Mesenchymal stem cell (in vitro differentiated cells and primary cell): Measurements from ENCODE around the gene SRRM2.

ENCODE experiments used
- DNase-seq: peaks from one replicate; pipeline ENCODE4 v3.0.0-alpha.2; 2013
- H2AFZ ChIP-seq: one replicate; pipeline ENCODE4 v1.6.1; 2013; ENCODE audit warnings: low read depth, mild to moderate bottlenecking, control low read depth, inconsistent platforms, low read length, moderate library complexity
- H2AK5ac ChIP-seq: 2 replicates; pipeline ENCODE4 v1.6.1; 2013; ENCODE audit warnings: low read length, moderate library complexity, mild to moderate bottlenecking, inconsistent platforms; ENCODE audit not compliant: severe bottlenecking
- H2BK120ac ChIP-seq: one replicate; pipeline ENCODE4 v1.6.1; 2013; ENCODE audit warnings: low read depth, mild to moderate bottlenecking, inconsistent platforms, low read length, moderate library complexity
- H2BK12ac ChIP-seq, 2 experiments: one replicate each; pipeline ENCODE4 v1.6.1; 2013; ENCODE audit warnings: inconsistent platforms in 2 of 2, low read length in 2 of 2, mild to moderate bottlenecking in 2 of 2, moderate library complexity in 2 of 2, control low read depth in 1 of 2
- H2BK15ac ChIP-seq: one replicate; pipeline ENCODE4 v1.6.1; 2013; ENCODE audit warnings: mild to moderate bottlenecking, low read depth, inconsistent platforms; ENCODE audit not compliant: poor library complexity, severe bottlenecking
- H2BK5ac ChIP-seq: 2 replicates; pipeline ENCODE4 v1.6.1; 2013; ENCODE audit warnings: low read depth, mild to moderate bottlenecking, low read length, control low read depth, inconsistent platforms; ENCODE audit not compliant: poor library complexity, severe bottlenecking
- H3K14ac ChIP-seq, 2 experiments: one replicate each; pipeline ENCODE4 v1.6.1; 2013; ENCODE audit warnings: inconsistent platforms in 2 of 2, low read length in 2 of 2, control low read depth in 1 of 2, mild to moderate bottlenecking in 1 of 2, moderate library complexity in 1 of 2
- H3K18ac ChIP-seq, 2 experiments: one replicate each; pipeline ENCODE4 v1.6.1; 2013; ENCODE audit warnings: inconsistent platforms in 2 of 2, low read length in 2 of 2, control low read depth in 1 of 2, low read depth in 1 of 2, mild to moderate bottlenecking in 1 of 2
- H3K23ac ChIP-seq, 2 experiments: one replicate each; pipeline ENCODE4 v1.6.1; 2013; ENCODE audit warnings: inconsistent platforms in 2 of 2, low read length in 2 of 2, mild to moderate bottlenecking in 2 of 2, moderate library complexity in 2 of 2, control low read depth in 1 of 2
- H3K27ac ChIP-seq: 2 replicates; pipeline ENCODE4 v1.5.1; 2013; ENCODE audit warnings: mild to moderate bottlenecking, moderate library complexity, low read length, control low read depth, inconsistent platforms; ENCODE audit not compliant: poor library complexity, severe bottlenecking
- H3K27me3 ChIP-seq, 2 experiments: 2 replicates each; pipeline versions ENCODE4 v1.6.1 to v1.7.0; 2013; ENCODE audit warnings: low read length in 2 of 2, mild to moderate bottlenecking in 2 of 2, moderate library complexity in 2 of 2, control low read depth in 1 of 2, inconsistent platforms in 1 of 2; ENCODE audit not compliant: control insufficient read depth in 1 of 2, insufficient read depth in 1 of 2
- H3K36me3 ChIP-seq, 2 experiments: 2 replicates each; pipeline versions ENCODE4 v1.6.1 to v1.7.0; 2013; ENCODE audit warnings: low read length in 2 of 2, control low read depth in 1 of 2, inconsistent platforms in 1 of 2, low read depth in 1 of 2, mild to moderate bottlenecking in 1 of 2; ENCODE audit not compliant: insufficient read depth in 2 of 2, control insufficient read depth in 1 of 2
- H3K4ac ChIP-seq, 2 experiments: one replicate each; pipeline ENCODE4 v1.6.1; 2013; ENCODE audit warnings: inconsistent platforms in 2 of 2, low read length in 2 of 2, mild to moderate bottlenecking in 2 of 2, moderate library complexity in 2 of 2, control low read depth in 1 of 2, low read depth in 1 of 2
- H3K4me1 ChIP-seq: 2 replicates; pipeline ENCODE4 v1.6.1; 2013; ENCODE audit warnings: low read depth, low read length, control low read depth; ENCODE audit not compliant: control insufficient read depth, insufficient read depth
- H3K4me2 ChIP-seq: 2 replicates; pipeline ENCODE4 v1.6.1; 2013; ENCODE audit warnings: low read length, mild to moderate bottlenecking, inconsistent platforms; ENCODE audit not compliant: poor library complexity, severe bottlenecking
- H3K4me3 ChIP-seq, 2 experiments: 2 replicates each; pipeline versions ENCODE4 v1.5.1 to v1.7.0; 2013; ENCODE audit warnings: low read length in 2 of 2, mild to moderate bottlenecking in 2 of 2, control low read depth in 1 of 2, low read depth in 1 of 2; ENCODE audit not compliant: insufficient read depth in 1 of 2
- H3K79me1 ChIP-seq: replicated peaks from 2 replicates; pipeline ENCODE4 v1.6.1; 2013; ENCODE audit warnings: mild to moderate bottlenecking, control low read depth, low read length, inconsistent platforms; ENCODE audit not compliant: poor library complexity, severe bottlenecking
- H3K9ac ChIP-seq: 2 replicates; pipeline ENCODE4 v1.7.0; 2013; ENCODE audit warnings: mild to moderate bottlenecking, low read length, moderate library complexity
- H3K9me3 ChIP-seq: 2 replicates; pipeline ENCODE4 v1.7.0; 2013; ENCODE audit warnings: mild to moderate bottlenecking, low read length; ENCODE audit not compliant: control insufficient read depth
- H4K8ac ChIP-seq: one replicate; pipeline ENCODE4 v1.6.1; 2013; ENCODE audit warnings: inconsistent platforms, mild to moderate bottlenecking, low read length, moderate library complexity
- H4K91ac ChIP-seq: one replicate; pipeline ENCODE4 v1.6.1; 2013; ENCODE audit warnings: mild to moderate bottlenecking, low read length, inconsistent platforms
- WGBS: methylation state at CpG from one replicate; pipeline ENCODE4 v1.1.7; 2013; ENCODE audit warnings: mixed read lengths; 5-methylcytosine and 5-hydroxymethylcytosine counted together

The SRRM2 gene

DNA sequence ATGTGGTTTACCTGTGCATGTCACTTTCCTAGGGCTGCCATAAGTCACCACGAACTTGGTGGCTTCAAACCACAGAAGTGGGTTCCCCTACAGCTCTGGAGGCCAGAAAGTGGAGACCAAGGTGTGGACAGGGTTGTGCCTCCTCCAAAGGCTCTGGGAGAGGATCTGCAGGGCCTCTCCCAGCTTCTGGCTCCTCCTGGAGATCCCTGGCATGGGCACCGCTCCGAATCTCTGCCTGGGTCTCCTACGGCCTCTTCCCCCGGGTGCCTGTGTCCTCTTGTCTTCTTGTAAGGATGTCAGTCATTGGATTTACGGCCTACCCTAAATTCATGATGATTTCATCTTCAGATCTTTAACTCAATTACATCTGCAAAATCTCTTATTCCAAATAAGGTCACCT lies 2.5 kb upstream of the SRRM2 start:
- Histone ChIP-seq H3K14ac (no peak overlapping the region), H3K9me3 (no peaks in the 10 kb centered on the region), H2AK5ac (no peak overlapping the region), H2BK5ac (no peak overlapping the region), H2BK15ac (no peak overlapping the region), H2BK120ac (no peak overlapping the region), H3K27ac (no peak overlapping the region), H3K23ac (no peak overlapping the region), H3K9ac (no peak overlapping the region), H3K36me3 (peaks cover 5 to 7% of the 10 kb centered on the region in 2 experiments), H3K4me1 (peaks cover 11% of the 10 kb centered on the region), H2AFZ (no peak overlapping the region), H3K27me3 (peaks cover 0 to 4% of the 10 kb centered on the region in 2 experiments), H4K8ac (no peak overlapping the region), H4K91ac (no peak overlapping the region), H3K18ac (no peak overlapping the region), H3K4ac (no peak overlapping the region), H3K4me3 (no peak overlapping the region), H2BK12ac (no peak overlapping the region), H3K79me1 (peaks cover 11% of the 10 kb centered on the region), H3K4me2 (no peak overlapping the region)
- 92% methylated on average over 5 of the region's 6 CpGs for WGBS
- no peak for DNase-seq

DNA sequence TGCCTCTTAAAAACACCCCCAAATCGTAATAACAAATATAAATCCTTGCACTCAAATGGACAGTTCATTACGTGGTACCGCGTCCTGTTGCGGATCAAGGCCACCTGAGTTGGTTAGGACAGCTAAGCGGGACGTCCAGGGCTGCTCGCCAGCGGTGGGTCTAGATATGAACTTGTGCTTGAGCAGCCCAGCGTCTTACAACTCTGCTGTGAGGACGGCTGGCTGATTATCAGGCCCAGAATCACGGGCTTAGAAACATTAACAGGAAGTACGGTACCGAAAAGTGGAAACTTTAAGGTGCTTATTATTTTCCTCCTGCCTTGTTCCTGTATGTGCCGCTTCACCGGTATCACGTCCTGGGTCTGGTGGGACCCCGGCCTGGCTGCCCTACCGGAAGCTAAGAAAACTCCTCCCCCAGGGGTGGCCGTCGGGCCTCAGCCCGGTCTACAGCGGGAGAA lies 832 bp upstream of the SRRM2 start:
- Histone ChIP-seq H3K14ac (no peak overlapping the region), H3K4ac (peak overlapping the region; percentile 96), H3K23ac (peak overlapping the region; percentile 14 to 23), H3K18ac (peak overlapping the region; percentile 73 to 93), H3K27me3 (no peaks in the 10 kb centered on the region), H3K9me3 (no peaks in the 10 kb centered on the region), H2BK15ac (no peak overlapping the region), H2BK120ac (peak overlapping the region; percentile 97), H2AK5ac (peak overlapping the region; percentile 93), H3K4me3 (peak overlapping the region; percentile 90), H3K27ac (peak overlapping the region; percentile 100), H3K36me3 (peaks cover 8 to 13% of the 10 kb centered on the region in 2 experiments), H2BK12ac (no peak overlapping the region), H4K8ac (peak overlapping the region; percentile 100), H3K79me1 (peaks cover 11% of the 10 kb centered on the region), H2BK5ac (peak overlapping the region; percentile 10), H2AFZ (peak overlapping the region; percentile 67), H3K4me2 (peak overlapping the region; percentile 70), H3K9ac (peak overlapping the region; percentile 98), H4K91ac (peak overlapping the region; percentile 95), H3K4me1 (peaks cover 15% of the 10 kb centered on the region)
- WGBS = 57% methylated on average over 23 of the region's 23 CpGs
- no peak for DNase-seq

- H3K4me1 ChIP-seq = peaks cover 18% of the 10 kb centered on the region
- H3K36me3 ChIP-seq = peaks cover 23% of the 10 kb centered on the region in 2 experiments
- no peak overlapping the region for H2AK5ac ChIP-seq
- peak overlapping the region; percentile 88 for H2BK15ac ChIP-seq
- H3K4me3 ChIP-seq = peak overlapping the region; percentile 90
- under 1% methylated on average over 54 of the region's 82 CpGs for WGBS
- H3K79me1 ChIP-seq = peaks cover 11% of the 10 kb centered on the region
- H3K9me3 ChIP-seq = no peaks in the 10 kb centered on the region
- no peaks in the 10 kb centered on the region for H3K27me3 ChIP-seq
- H2BK120ac ChIP-seq = peak overlapping the region; percentile 90
- peak overlapping the region; percentile 97 to 99 for H3K18ac ChIP-seq
- peak overlapping the region; percentile 13 for H3K4me2 ChIP-seq
- H2AFZ ChIP-seq = no peak overlapping the region
- peak overlapping the region; percentile 83 for H2BK5ac ChIP-seq
- H3K9ac ChIP-seq = peak overlapping the region; percentile 98
- H3K14ac ChIP-seq = peak overlapping the region in 1 of 2 experiments; percentile 64
- peak overlapping the region in 1 of 2 experiments; percentile 32 for H2BK12ac ChIP-seq
- peak overlapping the region in 1 of 2 experiments; percentile 46 for H3K23ac ChIP-seq
- H4K91ac ChIP-seq = peak overlapping the region; percentile 98
- peak overlapping the region; percentile 75 for H3K27ac ChIP-seq
- H3K4ac ChIP-seq = peak overlapping the region; percentile 82 to 92
- peak overlapping the region; percentile 91 for H4K8ac ChIP-seq
- peak; percentile 82 for DNase-seq
Observed at GRCh38 chr16:2752850-2753732, 653 bp downstream of the SRRM2 start.

DNA sequence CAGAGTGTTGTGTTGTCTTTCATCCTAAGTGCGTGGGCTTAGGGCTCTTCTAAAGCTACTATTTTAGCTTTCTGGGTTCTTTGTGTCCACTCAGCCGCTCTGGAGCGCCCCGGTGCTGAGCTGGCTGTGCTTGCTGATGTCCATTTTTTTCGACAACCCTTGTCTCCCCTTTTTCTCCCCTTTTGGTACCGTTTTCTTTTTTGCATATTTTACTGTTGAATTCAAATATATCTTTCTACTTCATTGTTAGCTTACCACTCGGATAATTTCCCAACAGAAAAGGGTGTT lies 1.2 kb downstream of the SRRM2 start:
- Histone ChIP-seq H3K23ac (no peak overlapping the region), H3K9ac (peak overlapping the region; percentile 98), H4K8ac (no peak overlapping the region), H3K14ac (no peak overlapping the region), H3K4me2 (peak overlapping the region; percentile 13), H3K4me3 (peak overlapping the region; percentile 90), H2BK120ac (no peak overlapping the region), H3K27me3 (no peaks in the 10 kb centered on the region), H3K4ac (no peak overlapping the region), H3K36me3 (peaks cover 28 to 29% of the 10 kb centered on the region in 2 experiments), H4K91ac (no peak overlapping the region), H3K4me1 (peaks cover 18% of the 10 kb centered on the region), H3K27ac (peak overlapping the region; percentile 75), H2BK15ac (no peak overlapping the region), H2BK5ac (no peak overlapping the region), H2AK5ac (no peak overlapping the region), H2AFZ (no peak overlapping the region), H3K9me3 (no peaks in the 10 kb centered on the region), H3K18ac (no peak overlapping the region), H3K79me1 (peaks cover 11% of the 10 kb centered on the region), H2BK12ac (no peak overlapping the region)
- DNase-seq = no peak
- WGBS = no CpG with 5 or more reads among the region's 7 CpGs
